HG02840 (cell line): Measurements from ENCODE around the gene CCDC138.

Experiments used
- ATAC-seq: cut with Tn5 transposase; IDR thresholded peaks from one replicate; pipeline ENCODE4 v1.9.1; 2021; ENCODE audit warnings: mild to moderate bottlenecking, moderate library complexity, moderate number of reproducible peaks; ENCODE audit not compliant: unreplicated experiment, low FRiP score

CCDC138 gene

GRCh38 chr2:108889907-108890306 lies 103.3 kb downstream of the CCDC138 start:
- no peak for ATAC-seq

- ATAC-seq: no peak
Measured at GRCh38 chr2:108893277-108893676, 106.7 kb downstream of the CCDC138 start.

GRCh38 chr2:108894766-108895165 lies 108.2 kb downstream of the CCDC138 start:
- ATAC-seq: no peak

DNA sequence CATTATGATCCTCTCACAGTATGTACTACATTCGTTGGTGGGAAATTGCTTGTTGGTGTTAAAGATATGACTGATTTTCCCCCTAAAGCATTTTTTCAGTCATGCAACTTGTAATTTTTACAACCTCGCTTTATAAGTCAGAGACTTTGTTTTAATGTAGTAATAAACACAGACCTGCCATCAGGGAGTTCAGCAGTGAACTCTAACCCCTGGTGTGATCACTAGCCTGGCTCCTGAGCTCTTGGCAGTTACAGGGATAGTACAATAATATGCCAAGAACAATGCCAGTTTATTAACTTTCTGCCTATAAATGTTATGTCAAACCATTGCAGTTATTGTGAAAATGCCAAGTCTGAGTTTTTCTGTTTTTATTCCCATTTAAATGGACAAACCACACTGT lies 108.6 kb downstream of the CCDC138 start:
- no peak for ATAC-seq

DNA sequence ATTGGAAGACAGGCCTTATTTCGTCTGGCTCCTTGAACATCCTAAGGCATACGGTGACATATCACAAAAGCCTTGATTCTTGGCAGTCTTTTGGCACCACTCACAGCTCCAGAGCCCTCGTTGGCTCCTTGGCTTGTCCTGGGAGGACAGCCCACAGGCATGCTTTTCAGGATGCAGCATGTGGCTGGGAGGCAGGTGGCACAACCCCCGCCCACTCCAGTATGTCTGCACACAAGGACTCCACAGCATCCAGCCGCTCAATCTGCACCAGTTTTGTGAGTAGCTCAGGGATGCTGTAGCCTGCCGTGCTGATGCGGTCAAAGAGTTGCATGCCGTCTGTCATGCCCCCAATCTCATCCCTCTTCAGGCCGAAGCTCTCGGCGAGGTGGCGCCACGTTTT lies 110.2 kb downstream of the CCDC138 start:
- no peak for ATAC-seq

- no peak for ATAC-seq
Measured at GRCh38 chr2:108898315-108899082, 111.9 kb downstream of the CCDC138 start.

GRCh38 chr2:108904680-108905079 lies 118.1 kb downstream of the CCDC138 start:
- no peak for ATAC-seq

DNA sequence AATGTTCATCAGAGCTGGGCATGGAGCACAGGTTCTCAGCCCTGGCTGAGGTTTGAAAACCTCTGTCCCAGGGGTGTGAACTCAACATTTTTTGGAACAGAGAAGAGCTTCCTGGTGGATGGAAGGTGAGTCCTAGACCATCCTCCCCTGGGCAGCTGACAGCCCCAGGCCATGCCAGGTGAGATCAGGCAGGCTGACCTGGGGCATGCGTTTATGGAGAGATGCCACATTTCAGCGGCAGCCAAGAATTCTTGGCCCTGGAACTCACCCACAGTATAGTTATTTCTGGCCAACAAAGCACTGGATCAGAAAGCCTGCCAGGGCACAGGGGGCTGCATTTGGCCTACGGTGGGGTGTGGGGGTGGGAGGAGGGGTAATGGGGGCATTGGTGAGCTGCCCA lies 118.6 kb downstream of the CCDC138 start:
- ATAC-seq: no peak

DNA sequence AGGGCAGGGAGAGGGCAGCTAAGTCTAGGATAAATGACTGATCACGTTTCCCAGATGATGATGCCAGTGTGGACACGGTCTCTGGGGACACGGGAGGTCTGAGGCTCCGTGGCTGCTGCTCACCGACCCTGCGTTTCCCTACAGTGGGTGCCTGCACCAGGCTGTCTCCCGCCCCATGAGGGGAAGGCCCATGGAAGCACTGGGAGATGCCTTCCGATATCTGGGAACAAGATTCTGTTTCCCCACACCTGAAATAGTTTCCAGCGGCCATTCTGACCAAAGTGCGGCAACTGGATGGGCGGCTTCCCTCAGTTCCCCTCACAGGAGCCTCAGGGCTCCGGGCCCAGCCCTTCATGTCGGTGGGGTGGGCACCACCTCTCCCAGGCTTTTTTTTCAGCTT lies 119.3 kb downstream of the CCDC138 start:
- no peak for ATAC-seq

DNA sequence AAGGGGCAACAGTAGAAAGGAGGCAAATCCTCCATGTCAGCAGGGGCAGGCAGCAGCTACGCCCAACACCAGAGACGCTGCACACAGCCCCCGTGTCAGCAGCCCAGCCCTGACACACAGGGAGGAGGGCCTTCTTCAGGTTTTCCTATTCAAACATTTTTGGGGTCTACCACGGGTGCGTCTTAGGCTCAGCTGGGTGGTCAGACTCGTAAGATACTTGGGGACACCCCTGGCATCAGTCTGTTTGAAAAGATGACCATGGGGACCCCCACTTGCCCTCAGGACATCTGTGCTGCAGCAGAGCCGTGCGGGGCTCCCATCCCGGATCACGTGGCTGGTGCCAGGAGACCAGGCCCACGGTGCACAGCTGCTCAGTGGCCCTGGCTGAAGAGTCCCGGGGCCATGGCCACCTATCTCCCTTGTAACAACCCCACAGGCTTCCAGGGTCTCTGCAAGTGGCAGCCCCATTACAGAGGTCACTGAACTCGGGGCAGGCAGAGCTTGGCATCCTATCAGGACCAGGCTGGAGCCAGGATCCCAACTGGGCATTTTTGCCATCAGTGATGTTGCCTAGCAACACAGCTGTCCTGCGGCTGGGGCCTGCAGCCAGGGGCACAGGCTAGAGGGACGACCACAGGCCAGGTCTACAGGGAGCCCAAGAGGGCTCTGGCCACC lies 120.0 kb downstream of the CCDC138 start:
- no peak for ATAC-seq

DNA sequence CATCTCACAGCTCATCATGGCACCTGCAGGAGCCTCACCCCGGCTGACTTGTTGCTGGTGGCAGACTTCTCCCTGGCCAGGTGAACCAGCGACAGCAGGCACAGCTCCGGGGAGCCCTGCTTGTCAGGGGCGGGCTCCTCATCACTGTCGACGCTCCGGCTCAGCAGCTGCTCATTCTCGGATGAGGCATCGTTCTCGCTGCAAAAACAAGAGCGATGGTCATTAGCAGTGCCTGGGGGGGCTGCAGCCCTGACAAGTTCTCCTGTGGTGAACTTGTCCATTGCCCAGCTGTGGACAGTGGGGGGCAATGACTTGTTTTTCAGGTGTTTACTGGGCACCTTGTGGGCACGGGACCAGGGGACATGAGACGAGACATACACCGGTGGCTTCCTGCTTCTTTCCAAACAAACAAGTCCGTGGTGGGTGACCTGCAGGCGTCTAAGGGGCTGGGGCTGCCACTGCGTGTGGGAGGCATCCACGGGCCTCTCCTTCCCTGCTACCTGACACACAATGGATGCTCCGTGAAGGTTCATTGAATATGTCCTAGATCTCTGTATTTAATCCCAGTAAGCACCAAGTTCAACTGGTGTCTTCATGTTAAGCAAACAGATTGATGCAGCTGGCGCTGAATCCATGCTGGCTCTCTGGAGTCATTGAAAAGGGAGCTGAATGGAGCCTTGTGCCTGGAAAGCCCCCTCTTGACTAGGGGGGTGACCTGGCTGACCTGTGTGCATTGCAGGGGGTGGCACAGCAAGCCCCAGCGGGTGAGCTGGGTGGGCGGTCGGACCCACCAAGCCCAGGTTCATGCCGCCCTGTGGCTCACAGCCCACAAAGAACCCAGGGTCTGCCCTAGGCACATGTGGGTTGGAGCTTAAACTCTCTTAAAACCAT lies 121.5 kb downstream of the CCDC138 start:
- no peak for ATAC-seq

GRCh38 chr2:108908713-108909070 lies 122.1 kb downstream of the CCDC138 start:
- no peak for ATAC-seq

DNA sequence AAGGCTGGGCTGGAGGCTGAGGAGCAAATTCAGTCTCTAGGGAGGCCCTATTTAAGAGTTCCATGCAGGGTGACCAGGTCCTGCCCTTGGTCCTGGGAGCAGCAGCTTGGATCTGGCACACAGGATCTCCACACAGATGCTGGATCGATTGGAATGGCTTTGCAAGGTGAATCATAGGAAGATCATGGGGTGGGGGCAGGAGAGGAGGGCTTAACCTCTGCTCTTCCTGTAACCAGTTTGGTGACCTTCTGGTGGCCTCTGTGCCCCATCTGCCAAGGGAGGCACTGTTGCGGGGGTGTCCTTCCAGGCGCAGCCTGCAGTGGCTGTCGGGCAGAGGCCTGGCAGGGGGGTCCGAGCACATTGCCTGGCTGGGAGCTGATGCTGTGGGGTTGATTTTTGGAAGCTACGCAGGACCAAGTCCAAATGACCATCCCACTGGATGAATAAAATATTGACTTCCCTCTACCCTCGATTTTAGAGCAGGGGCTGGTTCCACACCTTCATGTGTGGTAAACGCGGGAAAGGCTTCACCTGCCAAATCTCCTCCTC lies 122.8 kb downstream of the CCDC138 start:
- no peak for ATAC-seq

DNA sequence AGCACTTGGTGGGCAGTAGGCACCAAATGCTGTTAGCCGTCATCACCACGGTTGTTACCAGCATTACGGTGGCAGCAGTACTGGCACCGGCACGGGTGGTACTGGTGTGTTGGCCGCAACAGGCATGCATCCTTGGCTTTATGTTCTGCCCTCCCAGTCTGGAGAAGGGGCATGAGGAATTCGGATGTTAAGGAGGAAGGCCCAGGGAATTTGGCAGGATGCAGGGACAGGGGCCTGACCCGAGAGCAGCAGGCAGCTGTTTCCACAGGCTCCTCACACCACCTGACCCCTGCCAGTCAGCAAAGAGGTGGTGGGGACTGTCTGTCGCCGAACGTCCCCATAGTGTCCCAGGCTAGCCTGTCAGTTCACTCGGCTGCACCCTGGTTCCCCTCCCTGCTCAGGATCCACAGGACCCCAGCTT lies 123.5 kb downstream of the CCDC138 start:
- ATAC-seq: no peak

GRCh38 chr2:108910541-108911396 lies 124.2 kb downstream of the CCDC138 start:
- no peak for ATAC-seq

GRCh38 chr2:108911401-108911800 lies 124.8 kb downstream of the CCDC138 start:
- no peak for ATAC-seq

GRCh38 chr2:108911807-108912628 lies 125.4 kb downstream of the CCDC138 start:
- ATAC-seq: no peak

DNA sequence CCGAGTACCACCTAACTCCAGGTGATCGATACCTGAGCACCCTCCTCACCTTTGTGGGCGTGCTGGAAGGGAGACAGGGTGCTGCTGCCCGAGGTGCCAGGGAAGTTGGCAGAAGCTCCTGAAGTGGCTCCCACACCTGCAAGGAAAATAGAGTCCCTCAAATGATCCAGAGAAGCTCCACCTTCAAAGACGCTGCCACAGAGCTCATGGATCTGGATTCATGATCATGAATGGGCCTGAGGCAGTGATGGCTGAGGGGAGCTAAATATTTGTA lies 126.0 kb downstream of the CCDC138 start:
- ATAC-seq: no peak

- no peak for ATAC-seq
Measured at GRCh38 chr2:108916122-108916795, 129.7 kb downstream of the CCDC138 start.
